Trophoblast cell (in vitro differentiated cells and primary cell): ENCODE results near the gene CCDC34.
A peak's percentile ranks its signal among the peaks of the same experiment; 100 is the strongest.
"Not testable (repeated sequence)": the region's sequence is repeated elsewhere in the genome, so short reads cannot be mapped to it uniquely, and the experiment has no call there.

ENCODE experiments used
- DNase-seq, 2 donors: peaks; one replicate each; pipeline ENCODE4 v3.0.0-alpha.2; 2016
- H2AFZ ChIP-seq: 2 replicates; pipeline ENCODE4 v1.6.1; 2013; ENCODE audit warnings: low read length, moderate library complexity, mild to moderate bottlenecking; ENCODE audit not compliant: insufficient read depth, poor library complexity
- H2AK5ac ChIP-seq: 2 replicates; pipeline ENCODE4 v1.6.1; 2013; ENCODE audit warnings: mild to moderate bottlenecking, low read length
- H2BK120ac ChIP-seq: 2 replicates; pipeline ENCODE4 v1.6.1; 2013; ENCODE audit warnings: low read length, mild to moderate bottlenecking, moderate library complexity; ENCODE audit not compliant: insufficient read depth, poor library complexity
- H2BK12ac ChIP-seq: 2 replicates; pipeline ENCODE4 v1.6.1; 2013; ENCODE audit warnings: mild to moderate bottlenecking, low read length, moderate library complexity
- H2BK5ac ChIP-seq: 2 replicates; pipeline ENCODE4 v1.6.1; 2013; ENCODE audit warnings: low read length, low read depth, moderate library complexity, mild to moderate bottlenecking; ENCODE audit not compliant: poor library complexity
- H3K14ac ChIP-seq: 2 replicates; pipeline ENCODE4 v1.6.1; 2013; ENCODE audit warnings: mild to moderate bottlenecking, low read length
- H3K18ac ChIP-seq: 2 replicates; pipeline ENCODE4 v1.6.1; 2013; ENCODE audit warnings: mild to moderate bottlenecking, low read length
- H3K23ac ChIP-seq: 2 replicates; pipeline ENCODE4 v1.6.1; 2013; ENCODE audit warnings: low read length
- H3K27ac ChIP-seq: 2 replicates; pipeline ENCODE4 v1.5.1; 2013; ENCODE audit warnings: low read depth, mild to moderate bottlenecking, inconsistent platforms, low read length, moderate library complexity
- H3K27me3 ChIP-seq: 2 replicates; pipeline ENCODE4 v1.6.1; 2013; ENCODE audit warnings: inconsistent platforms, mild to moderate bottlenecking, low read length, moderate library complexity; ENCODE audit not compliant: insufficient read depth
- H3K36me3 ChIP-seq, 2 experiments: 1 replicate in 1 of 2; 2 replicates in 1 of 2; pipeline ENCODE4 v1.6.1; 2013; ENCODE audit warnings: low read length in 2 of 2, mild to moderate bottlenecking in 2 of 2, moderate library complexity in 1 of 2; ENCODE audit not compliant: insufficient read depth in 2 of 2, control insufficient read depth in 1 of 2
- H3K4ac ChIP-seq: 2 replicates; pipeline ENCODE4 v1.6.1; 2013; ENCODE audit warnings: low read depth, mild to moderate bottlenecking, low read length, moderate library complexity
- H3K4me1 ChIP-seq, 2 experiments: 1 replicate in 1 of 2; 2 replicates in 1 of 2; pipeline ENCODE4 v1.6.1; 2013; ENCODE audit warnings: low read length in 2 of 2, mild to moderate bottlenecking in 2 of 2, moderate library complexity in 1 of 2; ENCODE audit not compliant: insufficient read depth in 2 of 2, control insufficient read depth in 1 of 2
- H3K4me2 ChIP-seq: 2 replicates; pipeline ENCODE4 v1.6.1; 2013; ENCODE audit warnings: inconsistent platforms, mild to moderate bottlenecking, low read length, moderate library complexity
- H3K4me3 ChIP-seq: 2 replicates; pipeline ENCODE4 v1.5.1; 2013; ENCODE audit warnings: mild to moderate bottlenecking, low read depth, low read length, inconsistent platforms
- H3K79me1 ChIP-seq: one replicate; pipeline ENCODE4 v1.6.1; 2013; ENCODE audit warnings: low read length
- H3K79me2 ChIP-seq: 2 replicates; pipeline ENCODE4 v1.6.1; 2013; ENCODE audit warnings: low read length, mild to moderate bottlenecking; ENCODE audit not compliant: control insufficient read depth, insufficient read depth, poor library complexity
- H3K9ac ChIP-seq: 2 replicates; pipeline ENCODE4 v1.6.1; 2013; ENCODE audit warnings: mild to moderate bottlenecking, low read length
- H3K9me3 ChIP-seq: 2 replicates; pipeline ENCODE4 v1.6.1; 2013; ENCODE audit warnings: low read depth, mild to moderate bottlenecking, control low read depth, inconsistent platforms, low read length; ENCODE audit not compliant: insufficient read depth
- H4K12ac ChIP-seq: 2 replicates; pipeline ENCODE4 v1.6.1; 2013; ENCODE audit warnings: low read depth, mild to moderate bottlenecking, low read length, moderate library complexity
- H4K8ac ChIP-seq: 2 replicates; pipeline ENCODE4 v1.6.1; 2013; ENCODE audit warnings: low read depth, mild to moderate bottlenecking, low read length, moderate library complexity
- H4K91ac ChIP-seq: one replicate; pipeline ENCODE4 v1.6.1; 2013; ENCODE audit warnings: low read depth, mild to moderate bottlenecking, low read length, moderate library complexity
- WGBS: extraction: QIAGEN DNeasy Blood & Tissue Kit; methylation state at CpG from one replicate; pipeline ENCODE4 v1.1.7; 2013; ENCODE audit warnings: missing lambda C conversion rate; ENCODE audit not compliant: insufficient read length, insufficient coverage; ENCODE audit errors: extremely low coverage; 5-methylcytosine and 5-hydroxymethylcytosine counted together

CCDC34 gene

GRCh38 chr11:27339941-27340340 is 23.1 kb downstream of the CCDC34 start:
- Histone ChIP-seq H2AFZ (no peak overlapping the region), H3K4me2 (no peak overlapping the region), H2AK5ac (no peak overlapping the region), H3K23ac (no peak overlapping the region), H4K8ac (no peak overlapping the region), H2BK120ac (no peak overlapping the region), H3K4me1 (no peaks in the 10 kb centered on the region), H3K27me3 (no peaks in the 10 kb centered on the region), H3K36me3 (peaks cover 0 to 3% of the 10 kb centered on the region in 2 experiments), H3K79me2 (no peaks in the 10 kb centered on the region), H3K14ac (no peak overlapping the region), H4K91ac (no peak overlapping the region), H4K12ac (no peak overlapping the region), H3K18ac (no peak overlapping the region), H2BK5ac (peak overlapping the region; percentile 31), H3K4me3 (no peak overlapping the region), H3K79me1 (no peaks in the 10 kb centered on the region), H2BK12ac (no peak overlapping the region), H3K9me3 (no peaks in the 10 kb centered on the region), H3K9ac (no peak overlapping the region), H3K4ac (no peak overlapping the region), H3K27ac (peak overlapping the region; percentile 62)
- no peak for DNase-seq
- WGBS = no CpG with 5 or more reads among the region's 3 CpGs

DNA sequence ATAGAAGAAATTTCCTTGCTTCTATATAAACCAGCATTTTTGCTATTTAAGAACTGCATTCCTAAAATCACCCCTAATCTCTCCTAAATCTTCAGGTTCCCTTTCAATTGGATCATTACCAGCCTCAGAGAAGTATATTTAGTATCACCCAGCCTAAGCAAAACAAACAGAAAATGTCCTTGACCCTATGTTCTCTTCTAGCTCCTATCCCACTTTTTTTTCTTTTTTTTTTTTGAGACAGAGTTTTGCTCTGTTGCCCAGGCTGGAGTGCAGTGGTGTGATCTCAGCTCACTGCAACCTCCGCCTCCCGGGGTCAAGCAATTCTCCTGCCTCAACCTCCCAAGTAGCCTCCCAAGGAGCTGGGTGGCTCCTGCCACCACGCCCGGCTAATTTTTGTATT is 28.3 kb downstream of the CCDC34 start:
- H3K14ac ChIP-seq, H3K27me3 ChIP-seq, DNase-seq, H4K12ac ChIP-seq, H4K8ac ChIP-seq, H2BK120ac ChIP-seq, H2BK5ac ChIP-seq, H3K23ac ChIP-seq, H3K4ac ChIP-seq, H3K79me1 ChIP-seq, H2AK5ac ChIP-seq, H3K4me2 ChIP-seq, H3K18ac ChIP-seq, H2BK12ac ChIP-seq, H3K9me3 ChIP-seq, H3K79me2 ChIP-seq, H3K9ac ChIP-seq, H3K4me3 ChIP-seq, H4K91ac ChIP-seq, H3K27ac ChIP-seq, H3K36me3 ChIP-seq, H3K4me1 ChIP-seq, H2AFZ ChIP-seq: not testable (repeated sequence)
- no CpG with 5 or more reads among the region's 4 CpGs for WGBS

- H2AFZ ChIP-seq = no peak overlapping the region
- no peak overlapping the region for H3K27ac ChIP-seq
- H3K36me3 ChIP-seq = no peaks in the 10 kb centered on the region
- H4K12ac ChIP-seq = no peak overlapping the region
- H3K79me1 ChIP-seq = peaks cover 4% of the 10 kb centered on the region
- no peak overlapping the region for H4K8ac ChIP-seq
- H2AK5ac ChIP-seq = no peak overlapping the region
- H3K4ac ChIP-seq = no peak overlapping the region
- DNase-seq = peak; percentile 45 to 78
- no peak overlapping the region for H2BK5ac ChIP-seq
- H2BK12ac ChIP-seq = no peak overlapping the region
- no peaks in the 10 kb centered on the region for H3K79me2 ChIP-seq
- H3K27me3 ChIP-seq = no peaks in the 10 kb centered on the region
- no peak overlapping the region for H4K91ac ChIP-seq
- H2BK120ac ChIP-seq = no peak overlapping the region
- H3K23ac ChIP-seq = no peak overlapping the region
- no peak overlapping the region for H3K9ac ChIP-seq
- H3K9me3 ChIP-seq = no peaks in the 10 kb centered on the region
- no peak overlapping the region for H3K14ac ChIP-seq
- H3K4me2 ChIP-seq = no peak overlapping the region
- WGBS = no CpG with 5 or more reads among the region's 2 CpGs
- H3K18ac ChIP-seq = no peak overlapping the region
- H3K4me1 ChIP-seq = peaks cover 2% of the 10 kb centered on the region in 2 experiments
- H3K4me3 ChIP-seq = no peak overlapping the region
Measured at GRCh38 chr11:27331981-27332380, 31.0 kb downstream of the CCDC34 start.

DNA sequence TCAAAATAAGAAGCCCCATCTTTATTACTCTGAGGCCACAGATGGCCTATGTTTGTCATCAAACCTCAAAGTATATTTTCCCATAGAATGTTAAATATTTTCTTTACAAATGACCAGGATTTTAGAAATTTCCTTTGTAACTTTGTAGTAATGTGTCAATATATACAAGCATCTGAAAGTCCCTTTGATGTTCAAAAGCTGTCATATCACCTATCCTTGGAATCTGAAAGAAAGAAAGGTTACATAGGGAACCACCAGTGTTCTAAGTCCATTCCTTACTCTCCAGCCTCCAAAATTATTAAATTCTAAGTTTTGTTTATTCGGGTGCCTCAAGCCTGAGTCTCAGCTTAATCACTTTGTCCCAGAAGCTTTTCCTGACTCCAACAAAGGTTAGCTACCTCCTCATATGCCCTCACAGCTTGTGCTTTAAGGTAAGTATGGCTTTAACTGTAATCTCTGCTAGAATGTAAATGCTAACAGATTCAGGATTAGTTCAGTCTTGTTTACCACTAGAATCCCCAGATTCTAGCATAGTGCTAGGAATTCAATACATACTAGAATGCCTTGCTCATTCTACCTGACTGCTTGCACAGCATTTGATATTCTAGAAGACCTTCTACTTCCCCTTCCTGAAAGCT is 32.3 kb downstream of the CCDC34 start:
- H3K4me1 ChIP-seq = peaks cover 2% of the 10 kb centered on the region in 2 experiments
- H2BK5ac ChIP-seq = no peak overlapping the region
- no CpG with 5 or more reads among the region's 1 CpG for whole genome bisulfite sequencing
- no peaks in the 10 kb centered on the region for H3K9me3 ChIP-seq
- H3K79me2 ChIP-seq = no peaks in the 10 kb centered on the region
- no peak overlapping the region for H2BK120ac ChIP-seq
- no peak overlapping the region for H3K23ac ChIP-seq
- H2BK12ac ChIP-seq = peak overlapping the region; percentile 50
- no peak overlapping the region for H3K4me3 ChIP-seq
- H3K27me3 ChIP-seq = no peaks in the 10 kb centered on the region
- no peak overlapping the region for H3K9ac ChIP-seq
- H3K18ac ChIP-seq = no peak overlapping the region
- H4K91ac ChIP-seq = no peak overlapping the region
- no peak overlapping the region for H4K12ac ChIP-seq
- no peak overlapping the region for H3K27ac ChIP-seq
- H4K8ac ChIP-seq = no peak overlapping the region
- H3K79me1 ChIP-seq = peaks cover 4% of the 10 kb centered on the region
- no peak overlapping the region for H3K4ac ChIP-seq
- no peak overlapping the region for H2AFZ ChIP-seq
- H3K14ac ChIP-seq = no peak overlapping the region
- H2AK5ac ChIP-seq = no peak overlapping the region
- no peaks in the 10 kb centered on the region for H3K36me3 ChIP-seq
- no peak overlapping the region for H3K4me2 ChIP-seq
- DNase-seq = no peak
